Peyer's patch (tissue), 4 donors: ENCODE data around the gene NLGN1.

Source experiments
- CTCF ChIP-seq, 6 experiments: fragments of 450-650 bp in 4 of 6; fragments of 200-600 bp in 2 of 6; sonication (generic) in 1 of 6; IDR thresholded peaks; one replicate each; pipeline ENCODE4 v1.5.1; 2017 to 2019; ENCODE audit warnings: antibody characterized with exemption in 6 of 6, mild to moderate bottlenecking in 3 of 6, moderate library complexity in 1 of 6
- POLR2A ChIP-seq, 2 donors: fragments of 450-650 bp; IDR thresholded peaks; one replicate each; pipeline ENCODE4 v1.5.1; 2017; ENCODE audit warnings: antibody characterized with exemption in 2 of 2, mild to moderate bottlenecking in 2 of 2, moderate library complexity in 2 of 2

GRCh38 chr3:174068035-174068434 lies 670.5 kb downstream of the NLGN1 start:
- no peak for TF ChIP-seq POLR2A (IDR thresholded peaks at IDR 0.05)
- TF ChIP-seq CTCF (IDR thresholded peaks at IDR 0.05), result no peak
